NCI-H146 treated with DMSO at 0.1 percent for 48 hours (cell line): ENCODE data around the gene NSDHL.
"Not testable (repeated sequence)": the region's sequence is repeated elsewhere in the genome, so short reads cannot be mapped to it uniquely, and the experiment has no call there.

ENCODE experiments used
- DNase-seq: peaks from one replicate; lab custom pipeline; 2025; ENCODE audit not compliant: unreplicated experiment; lab: John Stamatoyannopoulos, UW

The NSDHL gene

DNA sequence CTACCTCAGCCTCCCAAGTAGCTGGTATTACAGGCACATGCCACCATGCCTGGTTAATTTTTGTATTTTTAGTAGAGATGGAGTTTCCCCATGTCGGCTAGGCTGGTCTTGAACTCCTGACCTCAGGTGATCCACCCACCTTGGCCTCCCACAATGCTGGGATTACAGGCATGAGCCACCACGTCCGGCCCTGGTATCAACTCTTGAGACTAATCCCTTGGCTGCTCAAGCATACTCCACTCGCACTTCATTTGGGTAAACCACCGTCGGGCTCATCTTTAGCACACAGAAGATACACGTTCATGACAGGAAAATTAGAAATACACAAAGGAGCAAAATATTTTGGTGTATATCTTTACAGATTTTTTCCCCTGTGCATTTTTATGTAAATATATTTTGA, 79.2 kb downstream of the NSDHL start:
- DNase-seq: not testable (repeated sequence)

DNA sequence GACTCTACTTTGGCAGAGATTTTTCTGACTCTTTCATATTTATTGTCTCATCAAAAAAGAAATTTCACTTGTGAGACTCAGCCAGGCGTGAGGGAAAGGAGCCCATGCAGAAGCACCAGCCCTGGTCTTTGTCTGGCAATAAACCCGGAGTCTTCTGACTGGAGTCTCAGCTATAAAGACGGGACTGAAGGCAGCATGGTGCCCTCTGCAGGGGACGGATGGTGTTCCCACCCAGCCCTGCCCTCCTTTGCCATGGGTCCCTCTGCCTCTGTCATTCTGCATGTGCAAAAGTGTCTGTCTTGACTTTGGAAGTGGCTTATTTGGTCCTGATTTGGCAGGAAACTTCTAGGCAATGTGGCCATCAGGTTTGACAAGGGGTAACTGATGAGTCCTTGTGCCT, 81.2 kb downstream of the NSDHL start:
- DNase-seq: no peak

DNA sequence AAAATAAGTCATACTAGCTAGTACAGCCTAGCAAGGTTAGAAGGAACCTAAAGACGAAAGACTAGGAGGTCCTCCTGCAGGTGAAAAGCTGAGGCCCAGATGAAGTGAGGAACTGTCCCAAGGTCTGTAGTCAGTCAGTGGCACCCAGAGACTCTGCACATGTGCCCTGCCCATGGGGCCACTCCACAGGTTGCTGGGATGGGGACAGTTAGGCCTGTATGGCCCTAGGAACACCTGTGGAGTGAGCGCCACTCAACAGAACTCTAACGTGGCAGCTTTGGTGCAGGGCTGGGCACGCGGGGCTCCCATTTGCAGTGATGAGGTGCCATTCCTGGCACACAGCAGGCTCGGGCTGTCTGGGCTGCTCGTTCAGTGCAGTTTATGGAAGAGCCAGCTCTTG, 81.8 kb downstream of the NSDHL start:
- DNase-seq: no peak

DNA sequence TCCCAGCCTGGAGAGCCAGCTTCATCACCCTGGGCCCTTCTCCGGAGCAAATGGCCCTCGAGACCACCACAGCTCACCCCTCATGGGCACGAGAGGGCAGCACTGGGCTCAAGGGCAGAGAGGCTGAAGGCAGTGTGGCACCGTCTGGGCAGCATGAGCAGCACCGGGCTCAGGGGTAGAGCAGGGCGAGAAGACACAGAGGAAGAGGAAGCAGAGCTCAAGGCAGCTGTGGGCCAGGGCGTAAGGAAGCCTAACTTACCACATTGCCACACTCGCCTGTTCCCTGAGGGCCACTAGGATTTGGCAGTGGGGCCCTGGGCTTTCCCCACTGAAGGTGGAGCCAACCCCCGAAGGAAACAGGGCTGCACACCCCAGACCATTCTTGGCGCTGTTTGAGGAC, 82.5 kb downstream of the NSDHL start:
- no peak for DNase-seq

DNA sequence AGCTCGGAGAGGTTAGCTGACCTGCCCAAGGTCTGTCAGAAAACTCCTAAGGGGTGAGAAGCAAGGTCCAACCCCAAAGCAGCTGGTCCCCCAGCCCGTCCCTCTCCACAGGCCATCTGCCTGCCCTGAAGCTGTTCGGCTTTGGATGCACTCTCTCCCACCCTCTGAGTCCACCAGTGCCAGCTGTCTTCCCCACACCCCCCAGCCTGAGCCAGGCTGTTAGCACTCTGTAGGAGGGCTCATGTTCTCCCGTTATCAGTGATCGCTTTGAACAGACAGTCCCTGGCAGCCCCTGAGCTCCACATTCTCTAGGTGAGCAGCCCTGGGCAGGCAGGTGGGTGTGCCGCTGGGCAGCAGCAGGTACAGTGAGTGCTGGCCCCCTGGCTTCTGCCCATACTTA, 83.0 kb downstream of the NSDHL start:
- peak; percentile 11 for DNase-seq

DNA sequence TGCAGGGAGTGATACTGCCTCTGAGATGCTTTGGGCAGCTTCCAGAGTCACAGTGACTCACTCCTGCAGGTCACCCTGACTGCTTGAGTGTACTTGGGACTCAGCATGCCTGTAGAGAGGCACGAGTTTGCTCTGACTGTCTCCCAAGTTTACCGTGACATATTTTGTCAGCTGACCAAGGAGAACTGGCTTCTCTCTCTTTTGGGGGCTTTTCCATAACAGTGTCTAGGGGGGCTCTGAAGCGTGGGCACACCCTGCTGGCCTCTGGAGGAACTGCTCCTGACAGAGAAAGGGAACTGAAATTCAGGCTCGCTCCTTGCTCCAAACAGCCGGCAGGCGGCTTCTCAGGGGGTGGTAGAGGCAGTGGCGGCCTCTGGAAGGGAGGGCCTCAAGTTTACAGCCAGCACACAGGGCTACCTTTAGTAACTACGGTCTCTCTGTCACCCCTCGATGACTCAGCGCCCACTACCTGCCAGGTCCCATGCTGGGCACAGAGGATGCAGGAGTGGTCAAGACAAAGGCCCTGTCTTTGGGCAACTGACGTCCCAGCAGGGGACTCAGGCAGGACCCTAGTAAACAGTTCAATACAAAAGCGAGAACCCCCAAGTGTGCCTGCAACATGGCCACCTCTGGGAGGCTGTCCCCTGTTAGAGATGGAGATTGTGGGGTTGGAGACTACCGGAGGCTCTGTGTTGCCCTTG, 84.8 kb downstream of the NSDHL start:
- DNase-seq: peak; percentile 7

DNA sequence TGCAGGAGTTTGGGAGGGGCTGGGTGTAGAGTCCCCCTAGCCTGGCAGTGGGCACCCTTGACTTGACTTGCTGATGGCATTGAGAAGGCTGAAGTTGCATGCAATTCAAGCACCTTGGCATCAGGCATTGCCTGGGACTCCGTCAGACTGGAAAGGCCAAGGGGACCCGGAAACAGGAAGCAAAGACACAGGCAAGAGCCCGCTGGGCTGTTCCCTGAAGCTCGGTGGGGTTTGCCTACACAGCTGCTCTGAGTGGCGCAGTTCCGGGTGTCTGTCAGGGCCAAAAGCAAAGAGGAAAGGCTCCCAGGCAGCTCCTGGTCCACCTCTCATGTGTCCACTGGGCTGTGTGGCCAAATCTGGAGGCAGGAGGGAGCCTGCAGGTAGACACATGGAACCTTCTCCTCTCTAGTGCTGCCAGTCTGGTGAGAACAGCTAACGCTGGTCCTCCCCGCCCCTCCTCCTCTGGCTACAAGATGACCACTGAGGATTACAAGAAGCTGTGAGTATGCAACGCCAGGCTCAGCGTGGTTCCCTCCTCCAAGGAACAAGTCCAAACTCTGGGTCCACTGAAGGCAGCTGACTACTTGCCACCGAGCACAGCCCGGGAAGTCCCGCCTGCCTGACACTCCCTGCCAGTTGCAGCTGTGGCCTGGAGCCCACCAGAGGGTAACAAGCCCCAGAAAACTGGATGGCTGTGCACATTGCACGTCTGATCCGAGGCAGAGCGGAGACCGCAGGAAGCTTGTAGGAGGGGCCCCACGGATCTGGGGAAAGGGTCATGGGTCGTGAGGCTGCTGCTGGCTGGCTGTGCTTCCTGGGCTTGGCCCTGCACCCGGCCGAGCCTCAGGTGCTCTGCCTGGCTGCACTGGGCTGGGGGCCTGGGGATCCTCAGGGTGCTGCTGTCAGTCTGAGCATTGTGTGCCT, 87.1 kb downstream of the NSDHL start:
- no peak for DNase-seq

DNA sequence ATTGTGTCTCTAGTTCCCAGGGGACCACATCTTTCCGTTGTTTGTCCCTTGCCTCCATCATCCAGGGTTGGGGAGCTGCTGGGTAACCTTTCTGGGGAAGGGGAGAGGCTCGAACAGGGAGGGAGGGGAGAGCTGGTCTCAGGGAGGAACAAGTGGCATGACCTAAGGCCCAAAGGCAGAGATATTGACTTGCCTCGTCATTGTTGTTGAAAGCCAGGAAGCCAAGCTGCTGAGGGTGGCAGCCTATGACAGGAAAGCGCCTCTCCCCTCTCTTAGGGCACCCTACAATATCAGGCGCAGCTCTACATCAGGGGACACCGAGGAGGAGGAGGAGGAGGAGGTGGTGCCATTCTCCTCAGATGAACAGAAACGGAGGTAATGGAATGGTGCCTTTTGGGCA, 87.8 kb downstream of the NSDHL start:
- DNase-seq: no peak
